B cell (primary cell): ENCODE measurements around the gene ACOD1.

ENCODE experiments used
- CTCF ChIP-seq: fragments of 200-600 bp; IDR thresholded peaks from one replicate; pipeline ENCODE4 v1.8.0; 2022; ENCODE audit warnings: antibody characterized with exemption, mild to moderate bottlenecking
- EZH2 ChIP-seq: IDR thresholded peaks from 2 replicates; pipeline ENCODE4 v1.6.1; 2012; ENCODE audit warnings: borderline replicate concordance, low read depth, mild to moderate bottlenecking, moderate library complexity, low read length; ENCODE audit not compliant: insufficient read depth, poor library complexity, severe bottlenecking

- no peak for TF ChIP-seq CTCF
- no peak for TF ChIP-seq EZH2
Observed at GRCh38 chr13:76942363-76942762, 5.9 kb upstream of the ACOD1 start.
